ENCODE results near the gene C2CD2. TPM values are rescaled to one million over a fixed set of nuclear protein-coding genes. Genes with fewer than 3 reads are reported as not detected.
A peak's percentile ranks its signal among the peaks of the same experiment; 100 is the strongest.

Gene C2CD2
- total RNA-seq, 6 experiments from 2014 or later: 7.3 to 11.4 (median 8.3) TPM

GRCh38 chr21:41897700-41898099 is 56.1 kb downstream of the C2CD2 start:
- no peaks in the 10 kb centered on the region for H3K9me3 ChIP-seq
- no peak overlapping the region for H3K4me3 ChIP-seq
- no peak overlapping the region for H3K27ac ChIP-seq
- peaks cover 0 to under 1% (median 0%) of the 10 kb centered on the region in 4 donors for H3K36me3 ChIP-seq
- WGBS (ENCODE audit: insufficient coverage, low coverage, low lambda C conversion rate, missing lambda C conversion rate): 100% methylated on average over 1 of the region's 8 CpGs
- H3K4me1 ChIP-seq: no peaks in the 10 kb centered on the region
- ATAC-seq (no peak), DNase-seq (no peak)
- H3K27me3 ChIP-seq: no peaks in the 10 kb centered on the region
- TF ChIP-seq, protein P1, sequence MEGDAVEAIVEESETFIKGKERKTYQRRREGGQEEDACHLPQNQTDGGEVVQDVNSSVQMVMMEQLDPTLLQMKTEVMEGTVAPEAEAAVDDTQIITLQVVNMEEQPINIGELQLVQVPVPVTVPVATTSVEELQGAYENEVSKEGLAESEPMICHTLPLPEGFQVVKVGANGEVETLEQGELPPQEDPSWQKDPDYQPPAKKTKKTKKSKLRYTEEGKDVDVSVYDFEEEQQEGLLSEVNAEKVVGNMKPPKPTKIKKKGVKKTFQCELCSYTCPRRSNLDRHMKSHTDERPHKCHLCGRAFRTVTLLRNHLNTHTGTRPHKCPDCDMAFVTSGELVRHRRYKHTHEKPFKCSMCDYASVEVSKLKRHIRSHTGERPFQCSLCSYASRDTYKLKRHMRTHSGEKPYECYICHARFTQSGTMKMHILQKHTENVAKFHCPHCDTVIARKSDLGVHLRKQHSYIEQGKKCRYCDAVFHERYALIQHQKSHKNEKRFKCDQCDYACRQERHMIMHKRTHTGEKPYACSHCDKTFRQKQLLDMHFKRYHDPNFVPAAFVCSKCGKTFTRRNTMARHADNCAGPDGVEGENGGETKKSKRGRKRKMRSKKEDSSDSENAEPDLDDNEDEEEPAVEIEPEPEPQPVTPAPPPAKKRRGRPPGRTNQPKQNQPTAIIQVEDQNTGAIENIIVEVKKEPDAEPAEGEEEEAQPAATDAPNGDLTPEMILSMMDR (IDR thresholded peaks at IDR 0.05): no peak
- TF ChIP-seq POLR2A (IDR thresholded peaks at IDR 0.05): no peak
- intact Hi-C loops (cut with DNase I): no loop called here

DNA sequence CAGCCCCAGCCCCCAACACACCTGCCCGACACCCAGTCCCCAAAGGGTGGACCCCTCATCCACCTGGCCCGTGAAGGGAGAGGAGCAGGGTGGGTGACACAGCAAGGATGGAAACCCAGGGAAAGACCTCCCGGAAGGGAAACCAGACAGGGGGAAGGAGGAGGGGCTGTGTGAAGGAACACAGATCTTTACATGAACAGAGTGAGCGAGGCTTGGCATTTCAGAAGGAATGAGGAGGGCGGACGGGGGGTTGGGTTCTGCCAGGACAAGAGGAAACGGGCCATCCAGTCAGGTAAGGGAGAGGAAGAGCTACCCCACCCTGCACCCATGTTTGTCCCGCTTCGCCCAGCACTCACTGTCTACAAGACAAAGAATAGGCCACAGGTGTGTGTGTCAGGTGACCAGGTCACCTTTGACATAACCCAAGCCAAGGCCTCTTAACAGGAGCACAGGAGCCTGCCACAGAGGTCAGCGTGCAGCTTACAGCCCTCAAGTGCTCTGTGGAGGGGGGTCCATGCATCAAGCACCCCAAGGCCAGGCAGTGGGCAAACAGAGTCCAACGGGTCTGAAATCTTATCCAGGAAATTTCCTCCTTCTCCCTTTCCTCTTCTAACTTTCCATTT is 56.7 kb downstream of the C2CD2 start:
- TF ChIP-seq, protein P1 (IDR thresholded peaks at IDR 0.05): no peak
- TF ChIP-seq POLR2A (IDR thresholded peaks at IDR 0.05): no peak
- H3K27ac ChIP-seq: no peak overlapping the region
- H3K4me3 ChIP-seq: no peak overlapping the region
- ATAC-seq: no peak
- H3K27me3 ChIP-seq: no peaks in the 10 kb centered on the region
- 73% methylated on average over 2 of the region's 11 CpGs for WGBS (ENCODE audit: insufficient coverage, low coverage, low lambda C conversion rate, missing lambda C conversion rate)
- DNase-seq: no peak
- no peaks in the 10 kb centered on the region for H3K9me3 ChIP-seq
- H3K36me3 ChIP-seq: no peaks in the 10 kb centered on the region
- H3K4me1 ChIP-seq: no peaks in the 10 kb centered on the region
- intact Hi-C loops (cut with DNase I): no loop called here

GRCh38 chr21:41895643-41896493 is 58.0 kb downstream of the C2CD2 start:
- intact Hi-C loops (cut with DNase I): no loop called here
- Histone ChIP-seq H3K4me1 (no peaks in the 10 kb centered on the region), H3K27me3 (no peaks in the 10 kb centered on the region), H3K36me3 (no peaks in the 10 kb centered on the region), H3K27ac (no peak overlapping the region), H3K4me3 (no peak overlapping the region), H3K9me3 (no peaks in the 10 kb centered on the region)
- TF ChIP-seq POLR2A (IDR thresholded peaks at IDR 0.05): no peak
- TF ChIP-seq, protein P1 (IDR thresholded peaks at IDR 0.05): no peak
- 57% methylated on average over 15 of the region's 22 CpGs for WGBS (ENCODE audit: insufficient coverage, low coverage, low lambda C conversion rate, missing lambda C conversion rate)
- DNase-seq (no peak), ATAC-seq (peak in 1 of 4 donors; percentile 18)

DNA sequence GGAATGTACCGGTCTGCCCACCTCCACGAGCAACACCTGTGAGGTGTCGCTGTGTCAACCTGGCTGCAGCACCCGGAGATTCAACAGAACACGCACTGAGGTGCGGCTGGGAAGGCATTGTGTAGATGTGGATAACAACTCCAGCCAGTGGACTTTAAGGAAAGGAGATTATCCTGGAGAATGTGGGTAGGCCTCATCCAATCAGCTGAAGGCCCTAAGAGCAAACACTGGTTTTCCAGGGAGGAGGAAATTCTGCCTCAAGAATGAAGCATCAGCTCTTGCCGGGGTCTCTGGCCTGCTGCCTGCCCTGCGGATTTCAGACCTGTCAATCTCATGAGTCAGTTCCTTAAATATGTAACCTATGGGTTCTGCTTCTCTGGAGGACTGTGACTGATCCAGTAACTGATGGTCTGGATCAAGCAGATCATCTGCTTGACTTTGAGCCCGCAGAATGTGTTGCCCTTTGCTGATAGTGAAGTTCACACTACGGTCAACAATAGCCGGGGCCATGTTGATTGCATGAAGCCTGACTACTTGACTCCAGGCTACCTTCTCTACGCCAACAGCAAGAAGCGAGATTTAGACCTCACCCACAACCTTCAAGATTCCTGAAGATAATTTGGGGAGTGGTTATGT is 58.8 kb downstream of the C2CD2 start:
- H3K27ac ChIP-seq: no peak overlapping the region
- ATAC-seq: no peak
- no peak overlapping the region for H3K4me3 ChIP-seq
- intact Hi-C loops (cut with DNase I): no loop called here
- WGBS (ENCODE audit: insufficient coverage, low coverage, low lambda C conversion rate, missing lambda C conversion rate): 73% methylated on average over 8 of the region's 13 CpGs
- H3K36me3 ChIP-seq: no peaks in the 10 kb centered on the region
- DNase-seq: no peak
- H3K9me3 ChIP-seq: no peaks in the 10 kb centered on the region
- H3K27me3 ChIP-seq: no peaks in the 10 kb centered on the region
- TF ChIP-seq, protein P1 (IDR thresholded peaks at IDR 0.05): no peak
- no peak for TF ChIP-seq POLR2A (IDR thresholded peaks at IDR 0.05)
- H3K4me1 ChIP-seq: no peaks in the 10 kb centered on the region

Measured in right lobe of liver (tissue), 6 donors.